Ovary (tissue), 9 donors: ENCODE data around the gene ZNF677. TPM values are rescaled to one million over a fixed set of nuclear protein-coding genes. Genes with fewer than 3 reads are reported as not detected.

Experiments
- DNase-seq, 5 donors: peaks; one replicate each; pipeline ENCODE4 v3.0.0-alpha.2; 2019 to 2020
- H3K27ac ChIP-seq, 2 donors: fragments of 200-600 bp; one replicate each; pipeline versions ENCODE4 v1.5.1 to v1.8.0; 2019 to 2022
- H3K27me3 ChIP-seq: fragments of 200-600 bp; one replicate; pipeline ENCODE4 v1.8.0; 2022
- H3K36me3 ChIP-seq: fragments of 200-600 bp; sonication (generic); one replicate; pipeline ENCODE4 v1.5.1; 2019
- H3K4me1 ChIP-seq: one replicate; pipeline ENCODE4 v1.8.1; 2013; ENCODE audit warnings: mild to moderate bottlenecking, moderate library complexity; ENCODE audit not compliant: insufficient read depth
- H3K4me3 ChIP-seq: fragments of 200-600 bp; sonication (generic); one replicate; pipeline ENCODE4 v1.5.1; 2017
- H3K9me3 ChIP-seq, 2 donors: fragments of 200-600 bp in 1 of 2; sonication (generic) in 1 of 2; one replicate each; pipeline versions ENCODE4 v1.5.1 to v1.8.1; 2013 to 2019; ENCODE audit warnings: mild to moderate bottlenecking in 1 of 2, moderate library complexity in 1 of 2
- EP300 ChIP-seq: sonication (generic); formaldehyde crosslinking; IDR thresholded peaks from one replicate; pipeline ENCODE4 v1.6.1; 2017; ENCODE audit warnings: antibody characterized with exemption
- POLR2A ChIP-seq: fragments of 450-650 bp; IDR thresholded peaks from one replicate; pipeline ENCODE4 v1.6.1; 2017; ENCODE audit warnings: antibody characterized with exemption, mild to moderate bottlenecking, moderate library complexity
- WGBS, 3 donors: extraction: QIAGEN DNeasy Blood & Tissue Kit in 1 of 3; methylation state at CpG; one replicate each; pipeline versions ENCODE4 v1.1.5 to v1.1.7; 2013 to 2017; 5-methylcytosine and 5-hydroxymethylcytosine counted together
- intact Hi-C, 4 donors: fragments of 100-400 bp; cut with DNase I; formaldehyde crosslinking; loops; one replicate each; pipeline versions ENCODE4 v1.11.0 to v1.15.1; 2022 to 2023
- polyA plus RNA-seq, 2 donors: library from polyadenylated mRNA; stranded (reverse); fragments of 200-250 nt in 1 of 2; fragments of 350-450 nt in 1 of 2; fragmentation: Illumina TruSeq in 1 of 2; extraction: RNeasy Lipid Tissue Mini Kit (QIAGEN cat#74804) in 1 of 2; gene quantifications; one replicate each; pipeline ENCODE4 v1.2.3, GENCODE V29; 2013 to 2014
- total RNA-seq, 7 donors: library from RNA; depleted of rRNA in 2 of 7; stranded (reverse); fragments of >200 nt in 2 of 7; fragmentation: NEBNext Ultra II Directional in 3 of 7; extraction: Animal tissue kit (Norgen Biotek cat#: 25700) in 3 of 7; gene quantifications; one replicate each; pipeline versions ENCODE4 v1.1.0 to v1.2.4, GENCODE V29; 2016 to 2023
- TF ChIP-seq, protein P1 (sequence below), 3 donors: fragments of 450-650 bp in 2 of 3; fragments of 200-600 bp in 1 of 3; IDR thresholded peaks; one replicate each; pipeline versions ENCODE4 v1.5.1 to v1.8.0; 2016 to 2022; ENCODE audit warnings: antibody characterized with exemption in 3 of 3, mild to moderate bottlenecking in 1 of 3
- donor health status: DM: no; HTN: no; CAD: no; lungs with moderate emphysema.
- donor health status: DM: no; HTN: no; CAD: no.
- donor health status: Bipolar disorder and iron deficiency.
- donor health status: DM: yes; HTN: yes; CAD: no.
- donor health status: DM: no; HTN: no; CAD: no.
- donor health status: DM: yes; HTN: yes; CAD: no.

ZNF677 gene
- total and polyA plus RNA-seq, 9 donors, result 19.1 to 31.3 (median 28.1) TPM

DNA sequence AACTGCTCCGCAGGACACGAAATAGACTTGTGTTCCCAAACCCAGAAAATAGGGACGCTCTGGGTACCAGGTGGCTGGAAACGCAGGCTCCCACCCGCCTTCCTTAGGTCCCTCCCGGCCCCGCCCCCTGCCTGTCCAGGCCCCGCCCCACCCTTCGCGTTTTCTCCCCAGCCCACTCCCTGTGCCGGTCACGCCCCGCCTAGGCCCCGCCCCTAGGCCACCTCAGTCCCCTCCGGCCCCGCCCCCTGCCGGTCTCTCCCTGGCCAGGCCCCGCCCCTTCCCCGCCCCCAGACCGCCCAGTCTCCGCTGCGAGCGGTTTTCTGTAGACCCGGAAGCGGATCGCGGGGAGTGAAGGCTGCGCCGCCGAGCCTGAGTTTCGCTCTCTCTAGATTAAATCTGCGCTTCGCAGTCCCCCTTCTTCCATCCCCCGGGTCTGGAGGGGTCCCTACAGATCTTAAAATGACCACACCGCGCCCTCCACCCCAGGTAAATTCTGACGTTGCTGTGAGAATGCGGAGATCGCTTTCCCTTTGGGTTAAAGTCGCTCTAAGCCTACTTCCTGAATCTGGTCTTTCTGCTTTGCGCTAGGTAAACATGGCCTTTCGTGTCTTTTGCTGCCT lies 57.8 kb downstream of the ZNF677 start:
- WGBS, 3 donors, result 1% methylated on average over 36 to 42 of the region's 42 CpGs
- intact Hi-C loops, result loop anchor here in 2 of 4 donors (5.0 to 10.0 kb wide), 4 partner anchors 198 to 825 kb away; partner anchors contain the start of gene ZNF765 (in 1 of the 2)
- Histone ChIP-seq H3K27ac (peak overlapping the region in 1 of 2 donors; percentile 45), H3K27me3 (no peaks in the 10 kb centered on the region), H3K9me3 (peaks cover 0 to 3% of the 10 kb centered on the region in 2 donors), H3K36me3 (no peaks in the 10 kb centered on the region), H3K4me1 (peaks cover 4% of the 10 kb centered on the region), H3K4me3 (peak overlapping the region; percentile 64)
- TF ChIP-seq POLR2A (peak; percentile 31), EP300 (no peak)
- DNase-seq, result peak; percentile 99

DNA sequence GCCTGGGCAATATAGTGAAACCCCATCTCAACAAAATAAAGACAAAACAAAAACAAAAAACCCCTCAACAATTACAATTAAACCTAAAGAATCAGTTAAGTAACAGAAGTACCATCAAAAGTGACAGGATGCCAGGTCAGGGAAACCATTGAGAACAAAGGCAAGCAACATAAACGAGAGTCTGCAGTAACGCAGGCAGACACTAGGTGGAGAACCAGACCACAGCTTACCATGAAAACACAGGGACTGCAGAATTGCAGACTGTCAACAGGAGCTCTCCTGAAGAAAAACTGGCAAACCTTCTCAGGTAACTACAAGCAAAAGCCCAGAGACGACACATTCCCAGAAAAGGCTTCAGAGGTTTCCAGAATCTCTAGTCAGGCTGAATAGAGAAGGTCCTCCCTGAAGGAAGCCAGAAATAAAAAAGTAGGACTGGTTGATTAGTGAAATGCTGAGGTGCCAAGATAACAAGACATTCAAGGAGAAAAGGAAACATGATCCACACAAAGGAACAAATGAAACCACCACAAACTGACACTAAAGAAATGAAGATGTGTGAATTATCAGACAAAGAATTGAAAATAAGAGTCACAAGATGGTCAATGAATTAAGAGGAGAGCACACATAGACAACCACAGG lies 59.3 kb downstream of the ZNF677 start:
- Histone ChIP-seq H3K4me3 (no peak overlapping the region), H3K27me3 (no peaks in the 10 kb centered on the region), H3K36me3 (no peaks in the 10 kb centered on the region), H3K9me3 (no peaks in the 10 kb centered on the region), H3K27ac (no peak overlapping the region), H3K4me1 (peaks cover 4% of the 10 kb centered on the region)
- intact Hi-C loops, result loop anchor here in 2 of 4 donors (5.0 to 10.0 kb wide), 4 partner anchors 199 to 827 kb away; partner anchors contain the start of gene ZNF765 (in 1 of the 2)
- TF ChIP-seq, protein P1, sequence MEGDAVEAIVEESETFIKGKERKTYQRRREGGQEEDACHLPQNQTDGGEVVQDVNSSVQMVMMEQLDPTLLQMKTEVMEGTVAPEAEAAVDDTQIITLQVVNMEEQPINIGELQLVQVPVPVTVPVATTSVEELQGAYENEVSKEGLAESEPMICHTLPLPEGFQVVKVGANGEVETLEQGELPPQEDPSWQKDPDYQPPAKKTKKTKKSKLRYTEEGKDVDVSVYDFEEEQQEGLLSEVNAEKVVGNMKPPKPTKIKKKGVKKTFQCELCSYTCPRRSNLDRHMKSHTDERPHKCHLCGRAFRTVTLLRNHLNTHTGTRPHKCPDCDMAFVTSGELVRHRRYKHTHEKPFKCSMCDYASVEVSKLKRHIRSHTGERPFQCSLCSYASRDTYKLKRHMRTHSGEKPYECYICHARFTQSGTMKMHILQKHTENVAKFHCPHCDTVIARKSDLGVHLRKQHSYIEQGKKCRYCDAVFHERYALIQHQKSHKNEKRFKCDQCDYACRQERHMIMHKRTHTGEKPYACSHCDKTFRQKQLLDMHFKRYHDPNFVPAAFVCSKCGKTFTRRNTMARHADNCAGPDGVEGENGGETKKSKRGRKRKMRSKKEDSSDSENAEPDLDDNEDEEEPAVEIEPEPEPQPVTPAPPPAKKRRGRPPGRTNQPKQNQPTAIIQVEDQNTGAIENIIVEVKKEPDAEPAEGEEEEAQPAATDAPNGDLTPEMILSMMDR (IDR thresholded peaks at IDR 0.05), result peak; percentile 74 to 87 (median 83)
- no peak for TF ChIP-seq EP300
- TF ChIP-seq POLR2A, result no peak
- 0 to 1% (median 0%) methylated on average over 3 of the region's 3 CpGs for WGBS, 3 donors
- peak; percentile 59 to 86 (median 78) for DNase-seq

DNA sequence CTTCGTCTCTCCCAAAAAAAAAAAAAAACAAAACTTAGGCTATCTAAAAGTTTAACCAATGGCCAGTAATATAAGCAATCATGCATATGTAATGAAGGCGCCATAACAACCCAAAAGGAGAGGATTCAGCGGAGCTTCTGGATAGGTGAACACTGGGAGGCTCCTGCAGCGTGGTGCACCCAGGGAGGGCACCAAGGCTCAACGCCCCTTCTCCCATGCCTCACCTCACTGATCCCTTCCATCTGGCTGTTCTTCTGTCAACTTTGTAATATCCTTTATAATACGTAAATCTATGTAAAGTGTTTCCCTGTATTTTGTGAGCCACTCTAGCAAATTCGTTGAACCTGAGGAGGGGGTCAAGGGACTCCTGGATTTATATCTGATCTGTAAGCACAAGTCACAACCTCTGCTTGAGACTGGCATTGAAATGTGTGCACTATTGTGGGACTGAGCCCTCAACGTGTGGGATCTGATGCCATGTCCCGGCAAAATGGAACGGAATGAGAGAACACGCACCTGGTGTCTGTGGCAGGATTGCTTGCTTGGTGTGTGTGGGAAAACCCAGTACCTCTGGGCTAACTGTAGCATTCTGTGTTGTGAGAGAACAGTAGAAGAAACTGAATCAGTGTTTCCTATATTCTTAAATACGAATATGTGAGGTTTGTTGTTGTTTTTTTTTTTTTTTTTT lies 61.0 kb downstream of the ZNF677 start:
- Histone ChIP-seq H3K9me3 (no peaks in the 10 kb centered on the region), H3K36me3 (no peaks in the 10 kb centered on the region), H3K4me1 (peaks cover 4% of the 10 kb centered on the region), H3K4me3 (peak overlapping the region; percentile 82), H3K27me3 (no peaks in the 10 kb centered on the region), H3K27ac (no peak overlapping the region)
- 40 to 47% (median 41%) methylated on average over 12 of the region's 12 CpGs for WGBS, 3 donors
- intact Hi-C loops, result loop anchor here in 2 of 4 donors (5.0 to 10.0 kb wide), 3 partner anchors 201 to 321 kb away; partner anchors contain the start of gene ZNF765 (in 1 of the 2)
- no peak for TF ChIP-seq POLR2A
- TF ChIP-seq, protein P1 (IDR thresholded peaks at IDR 0.05), result no peak
- TF ChIP-seq EP300, result no peak
- no peak for DNase-seq

DNA sequence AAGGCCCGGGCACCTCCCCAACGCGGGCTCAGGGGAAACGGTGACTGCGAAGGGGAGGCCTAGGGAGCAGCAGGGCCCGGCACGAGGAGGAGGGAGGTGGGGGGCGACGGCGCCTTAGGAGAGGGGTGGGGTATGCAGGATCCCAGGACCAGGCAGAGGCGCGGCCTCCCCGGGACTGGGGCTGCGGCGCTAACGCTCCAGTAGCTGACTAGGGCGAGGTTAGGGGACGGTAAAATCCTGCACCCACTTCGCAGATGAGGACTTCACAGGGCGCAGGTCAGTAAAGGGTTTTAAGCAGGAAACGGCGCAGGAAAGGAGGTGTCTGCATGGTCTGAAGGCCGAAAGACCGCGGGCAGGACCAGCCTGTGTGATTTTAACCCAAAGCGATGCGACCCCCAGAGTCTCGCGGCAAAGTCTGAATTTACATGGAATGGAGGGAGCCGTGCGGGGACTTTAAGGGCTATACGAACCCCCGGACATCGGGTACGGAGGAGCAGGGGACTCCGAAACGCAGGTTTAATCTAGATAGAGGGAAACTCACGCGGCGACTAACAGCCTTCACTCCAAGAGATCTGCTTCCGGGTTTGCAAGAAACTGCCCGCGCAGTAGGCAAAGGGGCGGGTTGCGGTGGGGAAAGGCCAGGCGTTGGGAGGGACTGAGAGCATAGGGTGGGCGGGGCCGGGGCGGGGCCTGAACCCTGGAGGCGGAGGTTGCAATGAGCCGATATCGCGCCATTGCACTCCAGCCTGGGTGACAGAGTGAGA lies 61.7 kb downstream of the ZNF677 start, which contains the start of gene ZNF665:
ZNF665 (minus strand) TSS at position 588 of the 764 bp plus-strand sequence. CDS start 10,460 bp downstream, outside the sequence.
- TF ChIP-seq POLR2A, result peak; percentile 52
- TF ChIP-seq, protein P1 (IDR thresholded peaks at IDR 0.05), result no peak
- H3K27ac ChIP-seq, result peak within 1 kb of the TSS in 1 of 2 donors; percentile 69
- peaks cover 3% of the 10 kb centered on the region for H3K4me1 ChIP-seq
- 0 to 1% (median 0%) methylated on average over 53 of the region's 53 CpGs for WGBS, 3 donors
- peak; percentile 85 to 90 (median 87) for DNase-seq
- intact Hi-C loops, result loop anchor here in 2 of 4 donors (5.0 to 10.0 kb wide), 3 partner anchors 201 to 322 kb away; partner anchors contain the start of gene ZNF765 (in 1 of the 2)
- peak within 1 kb of the TSS; percentile 82 for H3K4me3 ChIP-seq
- no peaks in the 10 kb centered on the region for H3K9me3 ChIP-seq
- no peaks in the 10 kb centered on the region for H3K36me3 ChIP-seq
- H3K27me3 ChIP-seq, result no peaks in the 10 kb centered on the region
